ENCODE measurements around the gene FERD3L.

FERD3L gene

DNA sequence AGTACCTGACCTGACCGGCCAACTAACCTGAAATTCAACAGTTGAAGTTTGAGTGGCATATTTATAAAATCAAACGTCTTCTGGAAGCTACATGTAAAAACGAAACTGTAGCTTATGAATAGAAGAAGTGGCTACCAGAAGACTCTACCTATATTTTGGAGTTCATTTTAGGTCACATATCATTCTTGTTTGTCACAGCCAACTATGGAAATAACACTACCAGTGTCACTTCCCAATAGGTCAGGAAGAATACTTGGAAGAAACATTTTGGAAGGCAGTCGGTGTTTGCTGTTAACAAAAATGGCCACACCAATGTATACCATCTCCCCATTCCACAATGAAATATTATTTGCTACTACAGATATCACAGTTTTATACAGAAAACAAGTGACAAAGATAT is 40.4 kb downstream of the FERD3L start:
- in situ Hi-C loops (cut with MboI; ENCODE audit: low pct_unique_long_range_greater_than_20kb, low sequenced_read_pairs): no loop called here
- DNase-seq: no peak

DNA sequence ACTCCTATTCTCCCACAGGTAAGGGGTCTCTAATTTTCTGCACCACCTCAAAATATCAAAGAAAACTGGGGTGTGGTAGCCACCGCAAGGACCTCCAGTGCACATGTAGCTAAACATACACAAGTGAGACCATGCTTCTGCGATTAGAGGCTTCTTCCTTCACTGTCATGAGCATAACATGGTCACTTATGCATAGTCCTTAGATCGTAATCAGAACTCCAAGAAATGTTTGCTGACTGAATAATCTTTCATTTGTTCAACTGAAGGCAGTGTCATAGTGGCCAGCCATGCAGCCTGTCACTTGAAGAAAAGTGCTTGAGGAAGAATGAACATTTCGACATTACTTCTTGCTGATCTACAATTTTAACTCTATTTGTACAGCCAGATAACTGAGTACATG is 42.3 kb downstream of the FERD3L start:
- no peak for DNase-seq
- in situ Hi-C loops (cut with MboI; ENCODE audit: low pct_unique_long_range_greater_than_20kb, low sequenced_read_pairs): no loop called here

DNA sequence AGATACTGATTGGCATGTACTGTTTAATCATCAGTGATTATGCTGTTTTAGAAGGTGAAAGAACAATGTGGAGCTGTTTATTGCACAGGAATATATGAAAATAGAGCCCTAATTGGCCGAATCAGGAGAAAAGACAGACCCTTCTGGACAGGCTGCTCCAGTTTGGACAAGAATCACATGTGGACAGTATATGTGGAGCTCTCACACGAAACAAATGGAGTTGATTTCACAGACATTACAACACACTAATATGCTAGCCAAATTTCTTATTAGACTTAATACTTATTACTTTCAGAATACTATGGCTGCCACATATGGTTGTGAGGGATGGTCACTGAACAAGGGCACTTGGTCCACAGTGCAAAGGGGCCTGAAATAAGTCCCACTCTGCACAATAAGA is 43.3 kb downstream of the FERD3L start:
- no peak for DNase-seq
- in situ Hi-C loops (cut with MboI; ENCODE audit: low pct_unique_long_range_greater_than_20kb, low sequenced_read_pairs): no loop called here

DNA sequence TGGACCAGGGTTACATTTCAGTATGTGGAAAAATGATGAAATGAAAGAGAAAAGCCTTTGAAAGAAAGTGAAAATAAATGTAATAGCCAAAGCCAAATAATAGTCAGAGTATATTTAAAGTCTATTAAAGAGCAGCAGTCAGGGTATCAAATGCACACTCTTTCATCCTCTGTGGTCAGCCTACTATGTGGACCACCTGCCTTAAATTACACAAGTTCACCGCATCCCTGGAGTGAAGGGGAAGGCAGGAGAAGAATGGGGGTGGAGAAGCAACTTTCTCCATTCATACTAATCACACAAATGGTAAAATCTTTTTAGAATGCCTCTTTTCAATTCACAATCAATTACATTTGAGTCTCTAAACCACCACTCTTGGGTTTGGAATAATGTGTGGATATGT is 43.7 kb downstream of the FERD3L start:
- no peak for DNase-seq
- in situ Hi-C loops (cut with MboI; ENCODE audit: low pct_unique_long_range_greater_than_20kb, low sequenced_read_pairs): no loop called here

DNA sequence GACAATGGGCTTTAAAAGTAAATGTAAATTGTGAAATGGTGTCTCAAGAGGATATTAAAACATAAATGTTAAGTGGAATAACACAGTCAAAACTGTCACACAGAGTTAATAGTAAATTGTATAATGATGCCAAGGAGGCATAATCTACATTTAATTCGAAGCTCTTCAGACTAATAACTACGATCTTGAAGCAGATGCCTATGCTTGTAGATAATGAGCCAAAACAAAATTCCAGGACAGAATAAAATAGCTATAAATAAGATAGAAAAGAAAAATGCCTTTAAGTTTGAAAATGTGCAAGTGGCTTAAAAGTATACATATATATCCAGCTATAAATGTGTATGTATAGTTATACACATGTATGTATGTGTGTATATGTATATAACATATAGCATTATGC is 45.3 kb downstream of the FERD3L start:
- in situ Hi-C loops (cut with MboI; ENCODE audit: low pct_unique_long_range_greater_than_20kb, low sequenced_read_pairs): no loop called here
- DNase-seq: no peak

DNA sequence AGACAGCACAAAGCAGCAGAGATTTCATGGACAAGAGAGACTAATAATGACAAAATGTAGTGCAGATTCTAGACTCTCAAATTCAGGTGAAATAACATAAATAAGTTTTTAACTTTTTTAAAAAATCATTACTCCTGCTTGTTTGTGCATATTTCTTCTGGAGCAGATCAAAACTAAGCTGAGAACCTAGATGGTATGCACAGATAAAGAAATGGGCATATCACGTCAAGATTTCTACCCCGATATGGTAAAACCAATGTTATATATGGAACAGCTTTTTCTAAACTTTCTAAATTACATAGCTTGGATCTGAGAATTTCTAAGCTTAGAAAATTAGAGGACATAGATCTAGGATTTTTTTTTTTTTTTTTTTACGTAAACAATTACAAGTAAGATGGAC is 46.0 kb downstream of the FERD3L start:
- in situ Hi-C loops (cut with MboI; ENCODE audit: low pct_unique_long_range_greater_than_20kb, low sequenced_read_pairs): no loop called here
- DNase-seq: no peak

DNA sequence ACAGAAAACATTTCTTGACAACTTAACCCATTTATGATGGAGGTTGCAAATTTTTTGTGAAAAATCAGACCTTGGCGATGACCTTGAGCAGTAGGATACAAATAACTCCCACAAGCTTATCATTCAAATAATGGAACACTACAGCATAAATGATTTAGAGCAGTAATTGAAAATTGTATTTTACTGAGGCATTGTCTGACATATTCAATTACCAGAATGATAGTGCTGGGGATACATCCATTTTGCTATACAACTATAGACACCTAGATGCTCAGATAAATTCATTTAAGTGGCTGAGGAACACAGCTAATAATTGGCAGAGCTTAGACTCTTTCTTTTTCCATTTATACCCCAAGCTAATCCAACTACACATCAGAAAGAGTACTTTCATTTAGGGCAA is 46.7 kb downstream of the FERD3L start:
- in situ Hi-C loops (cut with MboI; ENCODE audit: low pct_unique_long_range_greater_than_20kb, low sequenced_read_pairs): no loop called here
- DNase-seq: no peak

DNA sequence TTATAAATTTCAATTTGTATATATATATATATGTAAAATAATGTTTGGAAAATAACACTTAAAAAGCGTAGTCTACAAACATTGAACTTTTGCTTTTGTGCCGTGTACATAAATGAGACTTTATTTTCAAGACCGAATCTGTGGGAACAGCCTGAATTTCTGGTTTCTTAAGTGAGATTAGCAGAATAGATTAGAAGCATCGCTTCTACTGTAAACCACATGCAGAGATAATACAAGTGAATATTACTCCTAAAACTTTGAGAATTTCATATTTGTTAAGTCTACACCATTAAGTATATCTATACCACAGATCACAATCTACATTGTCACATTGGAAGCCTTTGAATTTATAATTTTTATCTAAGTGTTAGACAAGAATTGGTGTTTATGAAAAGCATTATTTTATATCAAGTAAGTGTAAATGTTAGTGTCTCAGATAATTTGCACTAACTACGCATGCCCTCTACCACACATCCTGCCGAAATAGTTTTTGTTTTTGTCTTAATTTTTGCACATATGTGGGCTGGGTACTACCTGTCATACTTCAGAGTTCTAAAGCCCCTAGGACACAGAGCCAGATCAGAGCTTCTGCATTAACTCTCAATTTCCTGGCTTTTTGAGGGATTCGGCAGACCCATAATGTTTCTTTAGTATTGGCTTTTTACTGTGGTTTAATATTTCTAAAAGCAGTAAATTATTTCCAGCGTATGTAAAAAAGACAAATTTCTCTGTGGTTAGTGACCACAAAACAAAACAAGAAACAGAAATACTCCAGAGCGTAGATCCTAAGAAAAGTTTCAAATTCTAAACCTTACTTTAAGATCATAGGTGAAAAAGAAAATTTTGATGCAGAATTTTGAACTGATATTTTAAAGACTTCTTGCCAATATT is 47.8 kb downstream of the FERD3L start:
- in situ Hi-C loops (cut with MboI; ENCODE audit: low pct_unique_long_range_greater_than_20kb, low sequenced_read_pairs): no loop called here
- no peak for DNase-seq

DNA sequence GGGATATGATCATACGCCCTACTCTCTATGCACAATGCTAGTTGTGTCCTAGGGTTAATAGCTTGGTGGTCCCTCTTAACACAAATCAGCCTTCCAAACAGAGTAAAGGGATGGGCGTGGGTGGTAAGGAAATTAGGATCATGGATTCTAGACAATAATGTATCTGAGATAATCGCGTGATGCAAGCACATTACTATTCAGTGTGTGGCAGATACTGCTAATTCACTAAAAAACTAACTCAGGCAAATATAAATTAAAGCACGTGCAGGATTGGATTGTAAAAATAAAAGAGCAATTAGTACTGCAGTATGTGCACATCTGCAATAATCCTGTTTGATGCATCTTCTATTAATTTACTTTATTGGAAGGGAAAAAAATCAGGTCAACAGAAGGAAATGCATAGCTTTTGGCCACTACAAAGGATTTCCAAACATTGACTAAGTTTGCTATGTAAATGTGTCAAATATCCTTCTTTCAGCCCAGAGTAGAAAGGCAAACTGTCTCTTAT is 49.8 kb downstream of the FERD3L start:
- in situ Hi-C loops (cut with MboI; ENCODE audit: low pct_unique_long_range_greater_than_20kb, low sequenced_read_pairs): no loop called here
- no peak for DNase-seq
